ENCODE measurements around the gene HAAO. TPM values are rescaled to one million over a fixed set of nuclear protein-coding genes. Genes with fewer than 3 reads are reported as not detected.
A peak's percentile ranks its signal among the peaks of the same experiment; 100 is the strongest.

Gene HAAO
- total RNA-seq, 3 donors from 2014 or later = 5.8 to 38.4 (median 9.8) TPM

- Histone ChIP-seq H3K4me1 (ENCODE audit: low read depth) (peaks cover 19% of the 10 kb centered on the region), H3K4me3 (no peak overlapping the region), H3K9me3 (no peaks in the 10 kb centered on the region), H3K36me3 (ENCODE audit: low read depth) (no peaks in the 10 kb centered on the region)
- ATAC-seq (peak; percentile 76), DNase-seq (peak in 1 of 3 donors; percentile 42)
- intact Hi-C loops (cut with DNase I, micrococcal nuclease) = no loop called here
- no peak for TF ChIP-seq CTCF (IDR thresholded peaks at IDR 0.05)
These were observed 69.8 kb downstream of the HAAO start for GRCh38 chr2:42722320-42723190.

- ATAC-seq = no peak
- intact Hi-C loops (cut with DNase I, micrococcal nuclease) = no loop called here
These were observed 70.5 kb downstream of the HAAO start for GRCh38 chr2:42721898-42722297.

More at GRCh38 chr2:42721898-42722297, 70.5 kb downstream of the HAAO start:
- no peak for DNase-seq
- no peak for TF ChIP-seq CTCF (IDR thresholded peaks at IDR 0.05)
- H3K4me3 ChIP-seq = no peak overlapping the region
- no peaks in the 10 kb centered on the region for H3K9me3 ChIP-seq
- peaks cover 19% of the 10 kb centered on the region for H3K4me1 ChIP-seq (ENCODE audit: low read depth)
- no peaks in the 10 kb centered on the region for H3K36me3 ChIP-seq (ENCODE audit: low read depth)

Other genes starting within 250 kb of the HAAO start
- 10 to 100 TPM; 44.8 to 58.9 (median 52.8) TPM for gene MTA3, start 224.0 kb downstream of the HAAO start, total RNA-seq
- gene OXER1, start 28.4 kb downstream of the HAAO start, total RNA-seq = 1 to 10 TPM; 1.6 to 8.9 (median 2.4) TPM

Data from mucosa of descending colon (tissue), 3 donors.